HT-29 (cell line): Measurements from ENCODE around the gene RNF182. TPM values are rescaled to one million over a fixed set of nuclear protein-coding genes. Genes with fewer than 3 reads are reported as not detected.
"Not testable (repeated sequence)": the region's sequence is repeated elsewhere in the genome, so short reads cannot be mapped to it uniquely, and the experiment has no call there.

Source experiments
- DNase-seq: peaks from one replicate; pipeline ENCODE4 v3.0.0-alpha.2; 2015; ENCODE audit warnings: low spot score
- total RNA-seq: library from RNA; depleted of rRNA; stranded (reverse); fragments of >200 nt; shearing (Covaris generic); gene quantifications from 2 replicates; pipeline ENCODE4 v1.2.3, GENCODE V29; 2014

RNF182 gene
- total RNA-seq, 1 experiment from 2014 or later = not detected

- DNase-seq = no peak
Measured at GRCh38 chr6:14000901-14001300, 76.1 kb downstream of the RNF182 start.

- DNase-seq = no peak
Measured at GRCh38 chr6:14001329-14002012, 76.7 kb downstream of the RNF182 start.

- no peak for DNase-seq
Measured at GRCh38 chr6:14002176-14002947, 77.6 kb downstream of the RNF182 start.

- DNase-seq = no peak
Measured at GRCh38 chr6:14004258-14004657, 79.5 kb downstream of the RNF182 start.

GRCh38 chr6:14008809-14009208 is 84.1 kb downstream of the RNF182 start:
- no peak for DNase-seq

- DNase-seq = no peak
Measured at GRCh38 chr6:14009431-14009830, 84.7 kb downstream of the RNF182 start.

- DNase-seq = no peak
Measured at GRCh38 chr6:14010275-14010674, 85.5 kb downstream of the RNF182 start.

- DNase-seq = no peak
Measured at GRCh38 chr6:14012313-14013030, 87.7 kb downstream of the RNF182 start.

GRCh38 chr6:14015964-14016363 is 91.2 kb downstream of the RNF182 start:
- no peak for DNase-seq

GRCh38 chr6:14016432-14016831 is 91.7 kb downstream of the RNF182 start:
- DNase-seq = no peak

GRCh38 chr6:14016935-14017625 is 92.3 kb downstream of the RNF182 start:
- no peak for DNase-seq

GRCh38 chr6:14017626-14018475 is 93.1 kb downstream of the RNF182 start:
- DNase-seq = no peak

GRCh38 chr6:14018559-14018958 is 93.8 kb downstream of the RNF182 start:
- not testable (repeated sequence) for DNase-seq

- no peak for DNase-seq
Measured at GRCh38 chr6:14020551-14020950, 95.8 kb downstream of the RNF182 start.

- DNase-seq = no peak
Measured at GRCh38 chr6:14021449-14021848, 96.7 kb downstream of the RNF182 start.

GRCh38 chr6:14022673-14023072 is 97.9 kb downstream of the RNF182 start:
- DNase-seq = no peak

GRCh38 chr6:14023855-14024254 is 99.1 kb downstream of the RNF182 start:
- DNase-seq = no peak

- DNase-seq = no peak
Measured at GRCh38 chr6:14025160-14025559, 100.4 kb downstream of the RNF182 start.

- DNase-seq = no peak
Measured at GRCh38 chr6:14026831-14027539, 102.2 kb downstream of the RNF182 start.

GRCh38 chr6:14028631-14029030 is 103.9 kb downstream of the RNF182 start:
- no peak for DNase-seq
